Skeletal muscle tissue (tissue), 4 donors: Measurements from ENCODE around the gene NPAS2. TPM values are rescaled to one million over a fixed set of nuclear protein-coding genes. Genes with fewer than 3 reads are reported as not detected.

Experiments
- H3K27ac ChIP-seq: one replicate; pipeline ENCODE4 v1.7.0; 2013; ENCODE audit warnings: mild to moderate bottlenecking, low read depth, low read length, inconsistent platforms
- H3K27me3 ChIP-seq, 3 donors: one replicate each; pipeline ENCODE4 v1.7.0; 2013; ENCODE audit warnings: low read length in 3 of 3; ENCODE audit not compliant: control insufficient read depth in 3 of 3, insufficient read depth in 3 of 3
- H3K36me3 ChIP-seq, 3 donors: one replicate each; pipeline ENCODE4 v1.7.0; 2013; ENCODE audit warnings: low read length in 3 of 3; ENCODE audit not compliant: control insufficient read depth in 3 of 3, insufficient read depth in 3 of 3
- H3K4me1 ChIP-seq, 3 donors: one replicate each; pipeline ENCODE4 v1.7.0; 2013; ENCODE audit warnings: low read length in 3 of 3, mild to moderate bottlenecking in 3 of 3; ENCODE audit not compliant: control insufficient read depth in 3 of 3, insufficient read depth in 3 of 3
- H3K4me3 ChIP-seq, 3 donors: one replicate each; pipeline ENCODE4 v1.7.0; 2013; ENCODE audit warnings: low read length in 3 of 3
- H3K9ac ChIP-seq, 3 donors: one replicate each; pipeline ENCODE4 v1.7.0; 2013; ENCODE audit warnings: low read length in 3 of 3, mild to moderate bottlenecking in 3 of 3, moderate library complexity in 2 of 3, low read depth in 1 of 3
- H3K9me3 ChIP-seq, 3 donors: one replicate each; pipeline ENCODE4 v1.7.0; 2013; ENCODE audit warnings: low read length in 3 of 3; ENCODE audit not compliant: control insufficient read depth in 3 of 3
- total RNA-seq: library from RNA; depleted of rRNA; stranded (reverse); fragments of >200 nt; gene quantifications from one replicate; pipeline ENCODE4 v1.2.3, GENCODE V29; 2014
- donor health status: Osteomylitis.

NPAS2 gene
- total RNA-seq, 1 donor from 2014 or later, result 7.8 TPM

DNA sequence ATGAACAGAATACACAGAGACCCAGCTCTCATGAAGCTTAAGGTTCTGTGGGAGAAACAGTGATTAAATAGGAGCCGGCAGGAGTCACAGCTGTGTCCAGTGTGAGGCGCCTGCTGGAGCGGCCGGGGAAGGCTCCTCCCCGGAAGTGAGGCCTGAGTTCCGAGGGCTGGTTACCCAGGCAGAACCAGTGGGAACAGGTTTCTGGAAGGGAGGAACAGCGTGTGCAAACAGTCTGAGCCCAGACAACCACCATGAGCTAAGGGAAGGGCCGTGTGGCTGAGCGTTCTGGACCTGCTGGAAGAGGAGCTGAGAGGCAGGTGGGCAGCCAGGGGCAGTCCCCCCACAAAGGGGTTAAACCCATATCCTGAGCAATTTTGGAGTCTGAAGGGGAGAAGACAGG lies 26.0 kb upstream of the NPAS2 start:
- Histone ChIP-seq H3K9me3 (no peaks in the 10 kb centered on the region), H3K36me3 (no peaks in the 10 kb centered on the region), H3K9ac (no peak overlapping the region), H3K27me3 (peaks cover 0 to 2% (median 2%) of the 10 kb centered on the region in 3 donors), H3K4me1 (no peaks in the 10 kb centered on the region), H3K4me3 (no peak overlapping the region), H3K27ac (no peak overlapping the region)

DNA sequence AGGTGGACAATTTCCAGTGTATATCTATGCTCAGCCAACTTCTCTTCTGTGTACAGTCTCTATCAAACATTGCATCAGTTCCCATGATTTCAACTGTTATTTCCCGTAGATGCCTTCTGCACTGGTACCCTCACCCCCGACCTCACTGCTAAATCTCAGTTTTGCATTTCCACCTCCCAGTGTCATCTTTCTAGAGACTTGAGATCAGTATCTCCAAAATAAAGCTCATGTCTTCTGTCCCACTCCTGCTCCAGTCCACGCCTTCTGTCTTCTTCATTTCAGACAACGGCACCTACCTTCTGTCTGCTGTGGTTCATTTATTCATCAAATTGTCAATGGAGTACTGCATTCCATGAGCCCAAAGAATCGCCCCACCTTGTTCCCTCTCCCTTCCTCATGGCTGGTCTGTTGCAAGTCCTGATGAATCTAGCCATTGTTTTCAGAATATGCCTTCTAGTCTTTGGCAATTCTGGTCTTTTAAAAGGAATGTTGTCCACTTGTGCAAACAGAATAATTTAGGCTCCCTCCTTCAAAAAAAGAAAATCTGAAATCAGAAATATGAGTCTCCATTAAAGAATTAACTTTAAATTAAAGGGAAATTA lies 23.3 kb upstream of the NPAS2 start:
- Histone ChIP-seq H3K27ac (no peak overlapping the region), H3K27me3 (peaks cover 2 to 4% (median 2%) of the 10 kb centered on the region in 3 donors), H3K36me3 (no peaks in the 10 kb centered on the region), H3K4me1 (no peaks in the 10 kb centered on the region), H3K4me3 (no peak overlapping the region), H3K9me3 (no peaks in the 10 kb centered on the region), H3K9ac (no peak overlapping the region)

DNA sequence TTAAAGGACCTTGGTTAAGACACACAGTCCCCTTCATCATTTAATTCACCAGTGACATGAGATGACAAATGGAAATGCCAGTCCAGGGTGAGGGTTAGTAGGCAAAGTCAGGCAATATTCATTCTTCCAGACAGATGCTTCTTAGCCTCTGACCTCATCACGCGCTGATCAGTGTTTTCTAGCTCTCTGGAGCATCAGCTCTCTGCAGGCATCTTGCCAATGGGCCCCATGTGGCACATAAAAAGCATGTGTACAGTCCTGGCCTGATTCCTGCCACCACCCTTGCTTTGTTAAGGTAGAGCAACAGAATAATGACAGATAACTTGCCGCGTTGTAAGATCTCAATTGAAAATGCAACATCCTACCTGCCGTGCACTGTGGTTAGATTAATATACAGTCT lies 20.3 kb upstream of the NPAS2 start:
- H3K9ac ChIP-seq, result no peak overlapping the region
- no peak overlapping the region for H3K27ac ChIP-seq
- peaks cover 0 to 4% (median 0%) of the 10 kb centered on the region in 3 donors for H3K27me3 ChIP-seq
- H3K4me3 ChIP-seq, result no peak overlapping the region
- no peaks in the 10 kb centered on the region for H3K9me3 ChIP-seq
- H3K36me3 ChIP-seq, result no peaks in the 10 kb centered on the region
- no peaks in the 10 kb centered on the region for H3K4me1 ChIP-seq

DNA sequence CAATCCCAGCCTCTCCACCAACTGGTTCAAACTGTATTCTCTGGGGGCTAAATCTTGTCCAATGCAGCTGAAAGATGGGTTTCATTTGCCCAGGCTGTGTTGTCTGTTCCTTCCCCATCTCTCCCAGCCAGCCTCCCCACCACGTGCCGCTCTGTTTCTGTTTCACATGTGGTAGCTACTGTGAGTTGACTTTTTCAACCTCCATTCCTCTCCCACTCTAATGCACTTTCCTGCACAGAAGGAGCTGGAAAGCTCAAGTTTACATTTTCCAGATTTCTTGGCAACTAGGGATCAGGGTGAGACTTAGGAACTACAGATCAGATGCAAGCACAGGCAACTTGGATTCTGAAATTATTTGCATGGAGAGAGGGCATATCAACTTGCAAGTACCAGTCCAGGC lies 19.0 kb upstream of the NPAS2 start:
- Histone ChIP-seq H3K36me3 (no peaks in the 10 kb centered on the region), H3K4me1 (no peaks in the 10 kb centered on the region), H3K27me3 (peaks cover 0 to 4% (median 0%) of the 10 kb centered on the region in 3 donors), H3K9ac (no peak overlapping the region), H3K9me3 (no peaks in the 10 kb centered on the region), H3K4me3 (no peak overlapping the region), H3K27ac (no peak overlapping the region)

DNA sequence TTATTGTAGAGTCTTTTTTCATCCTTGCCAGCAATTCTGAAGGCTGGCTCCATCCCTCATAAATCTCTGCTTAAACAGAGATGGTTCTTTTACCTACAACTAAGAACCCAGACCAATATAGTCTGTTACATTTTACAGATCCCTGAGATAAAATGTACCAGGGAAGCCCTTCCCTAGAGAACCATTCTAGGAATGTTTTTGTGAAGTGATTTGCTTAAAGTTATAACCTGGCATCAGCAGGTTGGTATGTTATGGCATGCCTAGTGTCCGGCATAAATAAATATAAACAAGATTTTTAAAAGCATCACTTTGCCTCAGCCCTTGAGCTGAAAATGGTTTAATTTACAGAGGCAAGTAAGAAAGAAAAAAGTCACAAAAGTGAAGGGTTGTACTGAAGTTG lies 18.5 kb upstream of the NPAS2 start:
- no peaks in the 10 kb centered on the region for H3K4me1 ChIP-seq
- H3K36me3 ChIP-seq, result no peaks in the 10 kb centered on the region
- no peak overlapping the region for H3K9ac ChIP-seq
- H3K4me3 ChIP-seq, result no peak overlapping the region
- no peaks in the 10 kb centered on the region for H3K9me3 ChIP-seq
- H3K27ac ChIP-seq, result no peak overlapping the region
- peaks cover 0 to 4% (median 0%) of the 10 kb centered on the region in 3 donors for H3K27me3 ChIP-seq

DNA sequence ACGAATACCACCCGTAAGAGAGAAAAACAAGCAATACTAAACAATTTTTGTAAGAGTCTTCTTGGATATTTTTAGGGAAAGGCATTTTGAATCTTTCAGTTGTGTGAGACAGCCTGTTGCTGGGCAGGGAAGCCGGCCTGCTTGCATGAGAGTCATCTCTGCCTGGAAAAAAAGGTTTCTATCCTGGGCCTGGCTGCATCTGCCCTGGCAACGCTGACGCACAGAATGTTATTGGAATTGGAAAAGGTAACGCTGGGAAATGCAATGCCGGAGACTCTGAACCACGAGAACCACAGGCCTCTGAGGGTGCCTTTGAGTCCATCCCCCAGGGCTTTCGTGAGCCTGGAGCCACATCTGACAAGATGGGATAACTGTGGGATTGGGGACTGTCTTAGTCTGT lies 17.9 kb upstream of the NPAS2 start:
- Histone ChIP-seq H3K4me3 (no peak overlapping the region), H3K36me3 (no peaks in the 10 kb centered on the region), H3K27ac (no peak overlapping the region), H3K4me1 (no peaks in the 10 kb centered on the region), H3K9me3 (no peaks in the 10 kb centered on the region), H3K9ac (no peak overlapping the region), H3K27me3 (peaks cover 0 to 4% (median 0%) of the 10 kb centered on the region in 3 donors)

DNA sequence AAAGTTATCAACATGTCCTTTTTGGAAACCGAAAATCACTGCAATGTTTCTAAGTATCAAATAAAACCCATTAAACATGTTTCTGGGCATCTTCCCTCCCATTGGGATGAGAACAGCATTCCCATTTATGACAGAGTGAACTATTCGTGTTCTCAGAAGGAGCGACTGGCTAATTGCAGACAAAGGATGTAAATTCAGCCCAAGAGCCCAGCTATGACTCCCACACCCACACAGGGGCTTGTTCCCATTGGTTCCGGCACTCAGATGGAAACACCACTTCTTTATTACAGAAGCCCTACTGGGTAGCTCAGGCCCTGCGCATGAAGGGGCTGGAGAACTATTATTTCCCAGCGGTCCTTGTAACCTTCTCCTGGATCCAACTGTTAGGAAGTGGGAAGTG lies 16.6 kb upstream of the NPAS2 start:
- peaks cover 0 to 4% (median 2%) of the 10 kb centered on the region in 3 donors for H3K4me1 ChIP-seq
- no peak overlapping the region for H3K4me3 ChIP-seq
- no peak overlapping the region for H3K27ac ChIP-seq
- H3K36me3 ChIP-seq, result no peaks in the 10 kb centered on the region
- no peaks in the 10 kb centered on the region for H3K9me3 ChIP-seq
- H3K9ac ChIP-seq, result no peak overlapping the region
- H3K27me3 ChIP-seq, result peaks cover 0 to 4% (median 0%) of the 10 kb centered on the region in 3 donors

DNA sequence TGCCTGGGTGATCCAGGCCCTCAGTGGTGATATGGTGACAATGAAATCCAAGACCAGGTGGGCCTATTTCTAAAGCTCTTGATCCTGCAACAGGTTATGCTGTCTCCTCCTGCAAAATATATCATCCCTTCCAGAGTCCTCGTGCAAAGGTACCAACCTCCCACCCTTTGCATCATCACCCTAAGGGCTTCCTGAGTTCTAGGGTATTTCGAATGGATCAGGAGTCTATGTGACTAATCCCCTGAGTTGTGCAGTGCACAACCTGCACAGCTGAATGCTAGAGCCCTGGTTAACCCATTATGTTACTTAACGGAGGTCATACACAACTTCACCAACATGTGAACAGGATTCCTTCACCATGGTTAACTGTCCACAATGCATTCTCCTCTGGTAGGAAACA lies 13.4 kb upstream of the NPAS2 start:
- Histone ChIP-seq H3K27ac (no peak overlapping the region), H3K9me3 (no peaks in the 10 kb centered on the region), H3K4me1 (peaks cover 0 to 4% (median 2%) of the 10 kb centered on the region in 3 donors), H3K9ac (no peak overlapping the region), H3K4me3 (no peak overlapping the region), H3K27me3 (no peaks in the 10 kb centered on the region), H3K36me3 (no peaks in the 10 kb centered on the region)

DNA sequence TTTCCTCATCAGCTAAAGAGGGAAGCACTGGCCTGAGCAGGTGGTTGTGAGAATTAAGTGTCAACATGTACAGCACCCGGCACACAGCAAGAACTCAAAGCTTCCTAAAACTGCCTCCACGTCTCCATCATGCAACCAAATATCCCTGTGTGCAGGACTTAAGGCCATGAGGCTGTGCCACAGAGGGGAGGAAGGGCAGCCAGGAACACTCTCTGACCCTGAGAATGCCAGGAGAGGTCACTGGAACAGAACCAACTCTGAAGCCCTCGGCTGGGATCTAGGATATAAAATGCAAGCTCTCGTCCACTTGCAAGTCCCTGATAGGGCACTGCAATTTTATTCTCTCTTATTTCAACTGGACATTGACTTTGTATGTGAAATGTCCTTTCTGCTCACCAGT lies 12.2 kb upstream of the NPAS2 start:
- Histone ChIP-seq H3K27me3 (no peaks in the 10 kb centered on the region), H3K36me3 (no peaks in the 10 kb centered on the region), H3K27ac (no peak overlapping the region), H3K4me1 (peaks cover 0 to 4% (median 2%) of the 10 kb centered on the region in 3 donors), H3K9me3 (no peaks in the 10 kb centered on the region), H3K4me3 (no peak overlapping the region), H3K9ac (no peak overlapping the region)

DNA sequence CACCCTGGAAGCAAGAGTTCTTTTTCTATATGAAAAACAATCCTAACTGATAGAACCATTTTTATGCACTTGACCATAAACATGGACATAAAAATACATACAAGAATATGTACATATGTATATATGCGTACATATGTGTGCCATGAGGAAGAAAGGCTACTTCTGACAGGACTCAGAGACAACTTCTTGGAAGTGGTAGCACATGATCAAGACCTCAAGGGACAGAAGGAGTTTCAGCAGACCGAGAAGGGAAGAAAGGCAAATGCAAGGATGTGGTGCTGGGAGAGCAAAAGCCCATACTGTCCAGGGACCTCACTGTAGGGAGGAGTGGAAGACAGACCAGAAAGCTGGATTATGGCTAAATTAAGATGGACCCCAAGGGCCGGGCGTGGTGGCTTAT lies 11.4 kb upstream of the NPAS2 start:
- no peaks in the 10 kb centered on the region for H3K27me3 ChIP-seq
- no peak overlapping the region for H3K9ac ChIP-seq
- H3K4me1 ChIP-seq, result peaks cover 5 to 7% (median 7%) of the 10 kb centered on the region in 3 donors
- H3K27ac ChIP-seq, result no peak overlapping the region
- no peaks in the 10 kb centered on the region for H3K36me3 ChIP-seq
- H3K4me3 ChIP-seq, result no peak overlapping the region
- no peaks in the 10 kb centered on the region for H3K9me3 ChIP-seq
